Tibial nerve (tissue), 4 donors: ENCODE data around the gene SLC22A12.

Experiments used
- CTCF ChIP-seq, 5 experiments: fragments of 200-600 bp in 3 of 5; fragments of 450-650 bp in 2 of 5; sonication (generic) in 3 of 5; IDR thresholded peaks; one replicate each; pipeline ENCODE4 v1.5.1; 2016 to 2019; ENCODE audit warnings: antibody characterized with exemption in 5 of 5, mild to moderate bottlenecking in 3 of 5, moderate library complexity in 2 of 5
- EP300 ChIP-seq, 2 donors: sonication (generic); formaldehyde crosslinking; IDR thresholded peaks; one replicate each; pipeline ENCODE4 v1.6.1; 2017; ENCODE audit warnings: antibody characterized with exemption in 2 of 2, mild to moderate bottlenecking in 1 of 2
- POLR2A ChIP-seq, 2 donors: fragments of 450-650 bp; IDR thresholded peaks; one replicate each; pipeline ENCODE4 v1.6.1; 2017; ENCODE audit warnings: antibody characterized with exemption in 2 of 2, mild to moderate bottlenecking in 2 of 2, moderate library complexity in 2 of 2

- TF ChIP-seq POLR2A (IDR thresholded peaks at IDR 0.05) = no peak
- TF ChIP-seq CTCF (IDR thresholded peaks at IDR 0.05) = no peak
- no peak for TF ChIP-seq EP300 (IDR thresholded peaks at IDR 0.05)
These were observed 7.4 kb upstream of the SLC22A12 start for GRCh38 chr11:64583296-64584262.
